ENCODE measurements around the gene SH3BP2.

- no peak for TF ChIP-seq CTCF (conservative IDR thresholded peaks at IDR 0.05; ENCODE audit: low read depth, low read length)
- no peak for TF ChIP-seq EZH2 (IDR thresholded peaks at IDR 0.05; ENCODE audit: low read length, unreplicated experiment)
Measured at GRCh38 chr4:2814627-2815270, 21.9 kb downstream of the SH3BP2 start.

All from PC-3 (cell line).